Hepatocyte (in vitro differentiated cells): ENCODE data around the gene XXYLT1. TPM values are rescaled to one million over a fixed set of nuclear protein-coding genes. Genes with fewer than 3 reads are reported as not detected.
"Not testable (repeated sequence)": the region's sequence is repeated elsewhere in the genome, so short reads cannot be mapped to it uniquely, and the experiment has no call there.

ENCODE experiments used
- DNase-seq: peaks from one replicate; pipeline ENCODE4 v3.0.0-alpha.2; 2016; ENCODE audit warnings: low spot score
- H2AFZ ChIP-seq: fragments of 200-600 bp; sonication (generic); 2 replicates; pipeline ENCODE4 v1.6.0; 2016; ENCODE audit warnings: antibody characterized with exemption, mild to moderate bottlenecking
- H3K27ac ChIP-seq: fragments of 200-600 bp; sonication (generic); 2 replicates; pipeline ENCODE4 v1.5.1; 2016; ENCODE audit warnings: mild to moderate bottlenecking
- H3K27me3 ChIP-seq: fragments of 200-600 bp; sonication (generic); 2 replicates; pipeline ENCODE4 v1.6.1; 2016
- H3K36me3 ChIP-seq: fragments of 200-600 bp; sonication (generic); replicated peaks from 2 replicates; pipeline ENCODE4 v1.5.1; 2016; ENCODE audit warnings: low read depth; ENCODE audit not compliant: insufficient read depth
- H3K4me1 ChIP-seq: fragments of 200-600 bp; sonication (generic); 2 replicates; pipeline ENCODE4 v1.5.1; 2016; ENCODE audit warnings: mild to moderate bottlenecking, moderate library complexity; ENCODE audit not compliant: insufficient read depth
- H3K4me2 ChIP-seq: fragments of 200-600 bp; sonication (generic); 2 replicates; pipeline ENCODE4 v1.6.0; 2016
- H3K4me3 ChIP-seq: fragments of 200-600 bp; sonication (generic); 2 replicates; pipeline ENCODE4 v1.5.1; 2016; ENCODE audit warnings: mild to moderate bottlenecking
- H3K79me2 ChIP-seq: fragments of 200-600 bp; sonication (generic); 2 replicates; pipeline ENCODE4 v1.6.0; 2017; ENCODE audit warnings: mild to moderate bottlenecking
- H3K9me2 ChIP-seq: fragments of 200-600 bp; sonication (generic); replicated peaks from 2 replicates; pipeline ENCODE4 v1.6.0; 2017; ENCODE audit warnings: mild to moderate bottlenecking; ENCODE audit not compliant: insufficient read depth
- H3K9me3 ChIP-seq: fragments of 200-600 bp; sonication (generic); 2 replicates; pipeline ENCODE4 v1.5.1; 2016; ENCODE audit warnings: low read depth, mild to moderate bottlenecking
- H4K20me1 ChIP-seq: fragments of 200-600 bp; sonication (generic); 2 replicates; pipeline ENCODE4 v1.6.0; 2016; ENCODE audit warnings: mild to moderate bottlenecking; ENCODE audit not compliant: insufficient read depth, poor library complexity, severe bottlenecking
- CTCF ChIP-seq: fragments of 200-600 bp; sonication (generic); IDR thresholded peaks from 2 replicates; pipeline ENCODE4 v1.5.1; 2016; ENCODE audit warnings: antibody characterized with exemption, mild to moderate bottlenecking; ENCODE audit not compliant: poor library complexity
- EZH2 ChIP-seq: fragments of 200-600 bp; sonication (generic); IDR thresholded peaks from 2 replicates; pipeline ENCODE4 v1.6.1; 2016; ENCODE audit warnings: antibody characterized with exemption, mild to moderate bottlenecking, borderline replicate concordance
- EZH2phosphoT487 ChIP-seq: fragments of 200-600 bp; sonication (generic); IDR thresholded peaks from one replicate; pipeline ENCODE4 v1.6.1; 2018; ENCODE audit warnings: antibody characterized with exemption, mild to moderate bottlenecking, low read depth, moderate library complexity; ENCODE audit not compliant: unreplicated experiment, severe bottlenecking
- WGBS: methylation state at CpG from one replicate; pipeline ENCODE4 v1.1.6; 2016; ENCODE audit warnings: low lambda C conversion rate; ENCODE audit errors: missing lambda C conversion rate; 5-methylcytosine and 5-hydroxymethylcytosine counted together
- polyA plus RNA-seq: library from polyadenylated mRNA; unstranded; fragments of >200 nt; fragmentation: Nextera tagmentation; extraction: Ambion mirVana; gene quantifications from 2 replicates; pipeline ENCODE4 v1.2.1, GENCODE V29; 2016
- total RNA-seq: library from RNA; depleted of rRNA; stranded (reverse); fragments of >200 nt; gene quantifications from 2 replicates; pipeline ENCODE4 v1.2.3, GENCODE V29; 2014

XXYLT1 gene
- total and polyA plus RNA-seq, 2 experiments from 2014 or later, result 20.9 to 25.6 TPM

GRCh38 chr3:195219351-195220230 lies 51.4 kb downstream of the XXYLT1 start:
- DNase-seq, result no peak
- no peak overlapping the region for H3K4me2 ChIP-seq
- no peaks in the 10 kb centered on the region for H3K79me2 ChIP-seq
- H4K20me1 ChIP-seq, result no peaks in the 10 kb centered on the region
- TF ChIP-seq EZH2phosphoT487 (no peak), CTCF (no peak), EZH2 (no peak)
- H2AFZ ChIP-seq, result no peak overlapping the region
- no peaks in the 10 kb centered on the region for H3K27me3 ChIP-seq
- H3K36me3 ChIP-seq, result no peaks in the 10 kb centered on the region
- WGBS, result 85% methylated on average over 8 of the region's 8 CpGs
- H3K4me1 ChIP-seq, result no peaks in the 10 kb centered on the region
- H3K9me3 ChIP-seq, result no peaks in the 10 kb centered on the region
- H3K9me2 ChIP-seq, result no peaks in the 10 kb centered on the region
- no peak overlapping the region for H3K27ac ChIP-seq
- H3K4me3 ChIP-seq, result no peak overlapping the region

- H3K27ac ChIP-seq, H3K9me3 ChIP-seq, H3K4me3 ChIP-seq, H3K79me2 ChIP-seq, H3K36me3 ChIP-seq, DNase-seq, H3K9me2 ChIP-seq, H3K4me1 ChIP-seq, H3K27me3 ChIP-seq, H3K4me2 ChIP-seq, H2AFZ ChIP-seq, H4K20me1 ChIP-seq: not testable (repeated sequence)
- 80% methylated on average over 5 of the region's 5 CpGs for WGBS
These were observed 52.6 kb downstream of the XXYLT1 start for GRCh38 chr3:195218331-195218730.

GRCh38 chr3:195215576-195215975 lies 55.4 kb downstream of the XXYLT1 start:
- not testable (repeated sequence) for H3K36me3 ChIP-seq, H3K4me3 ChIP-seq, H4K20me1 ChIP-seq, H3K79me2 ChIP-seq, H3K4me2 ChIP-seq, H3K9me2 ChIP-seq, H3K9me3 ChIP-seq, H3K27ac ChIP-seq, H2AFZ ChIP-seq, DNase-seq, H3K27me3 ChIP-seq, H3K4me1 ChIP-seq
- 90% methylated on average over 2 of the region's 2 CpGs for WGBS

GRCh38 chr3:195214381-195214780 lies 56.6 kb downstream of the XXYLT1 start:
- Histone ChIP-seq H3K27ac (no peak overlapping the region), H3K79me2 (no peaks in the 10 kb centered on the region), H3K4me3 (no peak overlapping the region), H3K4me1 (peaks cover 16% of the 10 kb centered on the region), H3K27me3 (no peaks in the 10 kb centered on the region), H3K4me2 (no peak overlapping the region), H3K9me3 (no peaks in the 10 kb centered on the region), H3K9me2 (no peaks in the 10 kb centered on the region), H4K20me1 (no peaks in the 10 kb centered on the region), H3K36me3 (no peaks in the 10 kb centered on the region), H2AFZ (no peak overlapping the region)
- no peak for DNase-seq
- WGBS, result 92% methylated on average over 8 of the region's 8 CpGs
- no peak for TF ChIP-seq CTCF
- no peak for TF ChIP-seq EZH2phosphoT487
- TF ChIP-seq EZH2, result no peak
